ENCODE measurements around the gene HFE. TPM values are rescaled to one million over a fixed set of nuclear protein-coding genes. Genes with fewer than 3 reads are reported as not detected.
A peak's percentile ranks its signal among the peaks of the same experiment; 100 is the strongest.

The HFE gene
- total and polyA plus RNA-seq, 4 donors = 6.3 to 12.7 (median 8.2) TPM

DNA sequence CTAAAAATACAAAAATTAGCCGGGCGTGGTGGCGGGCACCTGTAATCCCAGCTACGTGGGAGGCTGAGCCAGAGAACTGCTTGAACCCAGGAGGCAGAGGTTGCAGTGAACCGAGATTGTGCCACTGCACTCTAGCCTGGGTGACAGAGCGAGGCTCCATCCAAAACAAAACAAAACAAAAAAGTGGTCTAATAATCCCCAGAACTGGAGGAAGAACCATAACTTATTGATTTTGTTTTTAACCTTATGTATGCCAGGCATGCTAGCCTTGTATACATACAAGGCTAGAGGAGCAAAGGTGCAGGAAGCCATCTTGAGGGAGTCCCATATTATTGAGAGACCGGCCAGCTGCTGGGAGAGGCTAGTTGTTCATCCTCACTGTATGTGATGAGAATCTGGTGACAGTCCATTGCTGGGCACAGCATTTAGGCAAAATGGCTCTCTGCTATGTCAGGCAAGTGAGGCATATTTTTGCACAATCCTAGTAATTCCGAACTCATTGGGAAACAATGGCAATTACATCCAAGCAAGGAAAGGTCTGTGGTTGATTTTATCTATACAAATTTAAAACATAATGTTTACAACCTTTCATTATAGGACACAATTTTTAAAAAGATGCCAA is 18.0 kb downstream of the HFE start:
- Histone ChIP-seq H3K27ac (ENCODE audit: low read depth in 1 of 2, low read length in 2 of 2) (peak overlapping the region; percentile 21 to 79), H3K9ac (ENCODE audit: low read depth in 1 of 2, low read length in 2 of 2) (no peak overlapping the region), H3K4me1 (ENCODE audit: control insufficient read depth in 4 of 4, insufficient read depth in 4 of 4, low read length in 3 of 4) (peaks cover 0 to 15% (median 3%) of the 10 kb centered on the region in 4 donors), H3K4me3 (ENCODE audit: low read depth in 1 of 3, low read length in 3 of 3) (no peak overlapping the region), H3K27me3 (ENCODE audit: control insufficient read depth in 4 of 4, insufficient read depth in 4 of 4, low read length in 3 of 4) (no peaks in the 10 kb centered on the region), H3K36me3 (ENCODE audit: control insufficient read depth in 4 of 4, insufficient read depth in 3 of 4, low read depth in 1 of 4, low read length in 3 of 4) (no peaks in the 10 kb centered on the region), H3K9me3 (ENCODE audit: control insufficient read depth in 4 of 4, low read length in 3 of 4) (no peaks in the 10 kb centered on the region)
- no peak for DNase-seq (ENCODE audit: low spot score)
- 52% methylated on average over 8 of the region's 8 CpGs for WGBS
- TF ChIP-seq, protein P1, sequence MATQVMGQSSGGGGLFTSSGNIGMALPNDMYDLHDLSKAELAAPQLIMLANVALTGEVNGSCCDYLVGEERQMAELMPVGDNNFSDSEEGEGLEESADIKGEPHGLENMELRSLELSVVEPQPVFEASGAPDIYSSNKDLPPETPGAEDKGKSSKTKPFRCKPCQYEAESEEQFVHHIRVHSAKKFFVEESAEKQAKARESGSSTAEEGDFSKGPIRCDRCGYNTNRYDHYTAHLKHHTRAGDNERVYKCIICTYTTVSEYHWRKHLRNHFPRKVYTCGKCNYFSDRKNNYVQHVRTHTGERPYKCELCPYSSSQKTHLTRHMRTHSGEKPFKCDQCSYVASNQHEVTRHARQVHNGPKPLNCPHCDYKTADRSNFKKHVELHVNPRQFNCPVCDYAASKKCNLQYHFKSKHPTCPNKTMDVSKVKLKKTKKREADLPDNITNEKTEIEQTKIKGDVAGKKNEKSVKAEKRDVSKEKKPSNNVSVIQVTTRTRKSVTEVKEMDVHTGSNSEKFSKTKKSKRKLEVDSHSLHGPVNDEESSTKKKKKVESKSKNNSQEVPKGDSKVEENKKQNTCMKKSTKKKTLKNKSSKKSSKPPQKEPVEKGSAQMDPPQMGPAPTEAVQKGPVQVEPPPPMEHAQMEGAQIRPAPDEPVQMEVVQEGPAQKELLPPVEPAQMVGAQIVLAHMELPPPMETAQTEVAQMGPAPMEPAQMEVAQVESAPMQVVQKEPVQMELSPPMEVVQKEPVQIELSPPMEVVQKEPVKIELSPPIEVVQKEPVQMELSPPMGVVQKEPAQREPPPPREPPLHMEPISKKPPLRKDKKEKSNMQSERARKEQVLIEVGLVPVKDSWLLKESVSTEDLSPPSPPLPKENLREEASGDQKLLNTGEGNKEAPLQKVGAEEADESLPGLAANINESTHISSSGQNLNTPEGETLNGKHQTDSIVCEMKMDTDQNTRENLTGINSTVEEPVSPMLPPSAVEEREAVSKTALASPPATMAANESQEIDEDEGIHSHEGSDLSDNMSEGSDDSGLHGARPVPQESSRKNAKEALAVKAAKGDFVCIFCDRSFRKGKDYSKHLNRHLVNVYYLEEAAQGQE (IDR thresholded peaks at IDR 0.05) = peak; percentile 4
- TF ChIP-seq FOXA1 (IDR thresholded peaks at IDR 0.05) = no peak
- TF ChIP-seq, protein P2, sequence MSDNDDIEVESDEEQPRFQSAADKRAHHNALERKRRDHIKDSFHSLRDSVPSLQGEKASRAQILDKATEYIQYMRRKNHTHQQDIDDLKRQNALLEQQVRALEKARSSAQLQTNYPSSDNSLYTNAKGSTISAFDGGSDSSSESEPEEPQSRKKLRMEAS (IDR thresholded peaks at IDR 0.05) = no peak
- no peak for TF ChIP-seq FOXA2 (IDR thresholded peaks at IDR 0.05)
- TF ChIP-seq, protein P3, sequence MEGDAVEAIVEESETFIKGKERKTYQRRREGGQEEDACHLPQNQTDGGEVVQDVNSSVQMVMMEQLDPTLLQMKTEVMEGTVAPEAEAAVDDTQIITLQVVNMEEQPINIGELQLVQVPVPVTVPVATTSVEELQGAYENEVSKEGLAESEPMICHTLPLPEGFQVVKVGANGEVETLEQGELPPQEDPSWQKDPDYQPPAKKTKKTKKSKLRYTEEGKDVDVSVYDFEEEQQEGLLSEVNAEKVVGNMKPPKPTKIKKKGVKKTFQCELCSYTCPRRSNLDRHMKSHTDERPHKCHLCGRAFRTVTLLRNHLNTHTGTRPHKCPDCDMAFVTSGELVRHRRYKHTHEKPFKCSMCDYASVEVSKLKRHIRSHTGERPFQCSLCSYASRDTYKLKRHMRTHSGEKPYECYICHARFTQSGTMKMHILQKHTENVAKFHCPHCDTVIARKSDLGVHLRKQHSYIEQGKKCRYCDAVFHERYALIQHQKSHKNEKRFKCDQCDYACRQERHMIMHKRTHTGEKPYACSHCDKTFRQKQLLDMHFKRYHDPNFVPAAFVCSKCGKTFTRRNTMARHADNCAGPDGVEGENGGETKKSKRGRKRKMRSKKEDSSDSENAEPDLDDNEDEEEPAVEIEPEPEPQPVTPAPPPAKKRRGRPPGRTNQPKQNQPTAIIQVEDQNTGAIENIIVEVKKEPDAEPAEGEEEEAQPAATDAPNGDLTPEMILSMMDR (IDR thresholded peaks at IDR 0.05; ENCODE audit: low read depth, low read length, missing input control) = no peak
- no peak for TF ChIP-seq JUND (IDR thresholded peaks at IDR 0.05)
- no peak for TF ChIP-seq NR2F2 (IDR thresholded peaks at IDR 0.05)
- TF ChIP-seq GABPA (IDR thresholded peaks at IDR 0.05 in 1 of 2, conservative IDR thresholded peaks at IDR 0.05 in 1 of 2) = no peak
- TF ChIP-seq RAD21 (IDR thresholded peaks at IDR 0.05) = no peak
- no peak for TF ChIP-seq HNF4A (conservative IDR thresholded peaks at IDR 0.05)
- peak; percentile 10 for TF ChIP-seq TAF1 (conservative IDR thresholded peaks at IDR 0.05)
- no peak for TF ChIP-seq RXRA (IDR thresholded peaks at IDR 0.05)
- TF ChIP-seq, protein P4, sequence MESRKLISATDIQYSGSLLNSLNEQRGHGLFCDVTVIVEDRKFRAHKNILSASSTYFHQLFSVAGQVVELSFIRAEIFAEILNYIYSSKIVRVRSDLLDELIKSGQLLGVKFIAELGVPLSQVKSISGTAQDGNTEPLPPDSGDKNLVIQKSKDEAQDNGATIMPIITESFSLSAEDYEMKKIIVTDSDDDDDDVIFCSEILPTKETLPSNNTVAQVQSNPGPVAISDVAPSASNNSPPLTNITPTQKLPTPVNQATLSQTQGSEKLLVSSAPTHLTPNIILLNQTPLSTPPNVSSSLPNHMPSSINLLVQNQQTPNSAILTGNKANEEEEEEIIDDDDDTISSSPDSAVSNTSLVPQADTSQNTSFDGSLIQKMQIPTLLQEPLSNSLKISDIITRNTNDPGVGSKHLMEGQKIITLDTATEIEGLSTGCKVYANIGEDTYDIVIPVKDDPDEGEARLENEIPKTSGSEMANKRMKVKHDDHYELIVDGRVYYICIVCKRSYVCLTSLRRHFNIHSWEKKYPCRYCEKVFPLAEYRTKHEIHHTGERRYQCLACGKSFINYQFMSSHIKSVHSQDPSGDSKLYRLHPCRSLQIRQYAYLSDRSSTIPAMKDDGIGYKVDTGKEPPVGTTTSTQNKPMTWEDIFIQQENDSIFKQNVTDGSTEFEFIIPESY (IDR thresholded peaks at IDR 0.05) = no peak
- peak in 1 of 2 donors; percentile 7 for TF ChIP-seq EGR1 (IDR thresholded peaks at IDR 0.05; ENCODE audit: low read depth in 2 of 2)
- no peak for TF ChIP-seq ATF3 (IDR thresholded peaks at IDR 0.05)
- peak; percentile 55 for TF ChIP-seq YY1 (IDR thresholded peaks at IDR 0.05)
- TF ChIP-seq HNF4G (IDR thresholded peaks at IDR 0.05) = no peak
- no peak for TF ChIP-seq SP1 (IDR thresholded peaks at IDR 0.05)
